ENCODE data around the gene SNTA1.
A peak's percentile ranks its signal among the peaks of the same experiment; 100 is the strongest.
"Not testable (repeated sequence)": the region's sequence is repeated elsewhere in the genome, so short reads cannot be mapped to it uniquely, and the experiment has no call there.

The SNTA1 gene

DNA sequence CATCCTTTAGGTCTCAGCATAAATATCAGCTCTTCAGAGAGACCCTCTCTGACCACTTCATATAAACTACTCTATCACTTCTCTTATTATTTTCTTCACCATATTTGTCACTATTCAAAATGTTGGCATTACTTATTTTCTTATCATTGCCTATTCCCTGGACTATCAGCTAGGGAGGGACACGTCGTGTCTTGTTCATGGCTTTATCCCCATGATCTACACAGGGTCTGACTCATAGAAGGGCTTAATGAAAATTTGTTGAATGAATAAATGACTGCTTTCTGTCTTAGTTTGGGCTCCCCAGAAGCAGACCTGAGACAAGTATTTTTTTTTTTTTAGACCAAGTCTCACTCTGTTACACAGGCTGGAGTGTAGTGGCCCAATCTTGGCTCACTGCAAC is 39.3 kb downstream of the SNTA1 start:
- H3K4me3 ChIP-seq (ENCODE audit: low read length), result no peak overlapping the region
- no peak for DNase-seq (ENCODE audit: low read depth, low spot score)

DNA sequence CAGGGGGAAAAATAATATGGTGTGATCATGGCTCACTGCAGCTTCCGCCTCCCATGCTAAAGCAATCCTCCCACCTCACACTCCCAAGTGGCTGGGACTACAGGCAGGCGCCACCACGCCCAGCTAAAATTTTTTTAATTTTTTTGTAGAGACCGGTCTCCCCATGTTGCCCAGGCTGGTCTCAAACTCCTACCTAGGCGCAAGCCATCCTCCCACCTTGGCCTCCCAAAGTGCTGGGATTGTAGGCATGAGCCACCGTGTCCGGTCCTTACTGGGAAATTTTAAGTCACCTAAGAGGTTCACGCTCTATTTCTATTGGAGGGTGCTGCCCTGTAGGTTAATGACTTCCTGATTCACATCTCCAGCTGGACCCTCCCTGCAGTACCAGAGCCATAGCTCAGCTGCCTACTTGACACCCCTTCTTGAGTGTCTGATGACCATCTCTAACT is 41.6 kb downstream of the SNTA1 start:
- DNase-seq (ENCODE audit: low read depth, low spot score), result no peak
- H3K4me3 ChIP-seq (ENCODE audit: low read length), result peak overlapping the region; percentile 100

DNA sequence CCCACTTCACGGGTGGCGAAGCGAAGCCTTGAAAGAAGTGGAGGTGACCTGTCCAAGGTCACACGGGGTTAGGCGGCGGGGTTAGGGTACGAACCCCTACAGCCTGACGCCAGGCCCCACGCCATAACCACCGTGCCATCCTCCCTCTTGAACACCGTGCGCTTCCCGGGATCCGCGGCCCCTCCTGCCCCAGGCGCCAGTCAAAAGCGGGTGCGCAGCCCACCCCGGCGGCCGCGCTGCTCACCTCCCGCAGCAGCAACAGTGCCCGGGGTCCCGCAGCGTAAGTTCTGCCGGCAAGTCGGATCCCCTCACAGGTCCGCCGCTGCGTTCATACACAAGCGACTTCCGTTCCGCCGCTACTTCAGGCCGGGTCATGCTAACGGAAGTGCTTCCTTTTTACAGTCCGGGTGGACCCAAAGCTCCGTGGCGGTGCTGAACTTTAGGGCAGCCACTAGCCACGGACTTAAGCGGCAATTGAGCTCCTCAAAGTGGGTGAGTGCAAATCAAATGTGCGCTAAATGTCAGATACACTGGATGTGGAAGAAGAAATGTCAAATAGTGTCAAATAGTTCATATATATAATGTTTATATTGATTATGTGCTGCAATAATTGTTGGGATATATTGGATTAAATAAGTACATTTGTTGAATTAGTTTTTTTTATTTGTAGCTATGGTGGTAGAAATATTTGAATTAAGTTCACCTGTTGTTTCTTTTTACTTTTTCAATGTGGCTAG is 42.2 kb downstream of the SNTA1 start, which contains the start of gene CDK5RAP1:
CDK5RAP1 (minus strand) TSS at position 336 of the 737 bp plus-strand sequence. CDS start 4,455 bp downstream, outside the sequence.
- DNase-seq (ENCODE audit: low read depth, low spot score), result peak; percentile 90
- H3K4me3 ChIP-seq (ENCODE audit: low read length), result peak within 1 kb of the TSS; percentile 100

DNA sequence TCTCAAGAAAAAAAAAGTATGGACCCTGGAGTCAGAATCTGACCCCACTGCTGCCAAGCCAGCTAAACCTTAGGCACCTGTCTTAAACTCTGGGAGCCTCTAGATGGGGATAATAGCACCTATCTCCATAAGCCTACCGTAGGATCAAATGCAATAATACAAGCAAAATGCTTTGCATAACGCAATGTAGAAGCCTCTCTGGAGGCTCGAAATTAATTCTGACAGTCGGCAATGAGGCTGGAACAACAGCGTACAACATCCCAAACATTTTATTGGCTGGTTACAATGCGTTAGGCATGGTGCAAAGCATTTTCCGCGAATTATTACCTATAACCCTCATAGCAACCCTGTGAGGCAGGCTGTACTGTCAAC is 42.8 kb downstream of the SNTA1 start:
- H3K4me3 ChIP-seq (ENCODE audit: low read length), result peak overlapping the region; percentile 100
- no peak for DNase-seq (ENCODE audit: low read depth, low spot score)

DNA sequence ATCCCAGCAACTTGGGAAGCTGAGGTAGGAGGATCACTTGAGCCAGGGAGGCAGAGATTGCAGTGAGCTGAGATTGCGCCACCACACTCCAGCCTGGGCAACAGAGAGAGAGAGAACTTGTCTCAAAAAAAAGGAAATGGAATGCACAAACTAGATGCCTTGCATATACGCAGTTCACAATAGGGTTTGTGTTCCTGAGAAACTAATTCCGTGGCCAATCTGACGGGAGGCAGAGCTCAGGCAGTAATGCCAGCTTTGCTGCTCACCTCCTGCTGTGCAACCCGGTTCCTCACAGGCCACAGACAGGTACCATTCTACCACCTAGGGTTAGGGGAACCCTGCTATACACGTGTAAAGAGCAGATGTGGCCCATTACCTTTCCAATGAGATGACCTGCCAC is 43.6 kb downstream of the SNTA1 start:
- peak overlapping the region; percentile 100 for H3K4me3 ChIP-seq (ENCODE audit: low read length)
- DNase-seq (ENCODE audit: low read depth, low spot score), result no peak

DNA sequence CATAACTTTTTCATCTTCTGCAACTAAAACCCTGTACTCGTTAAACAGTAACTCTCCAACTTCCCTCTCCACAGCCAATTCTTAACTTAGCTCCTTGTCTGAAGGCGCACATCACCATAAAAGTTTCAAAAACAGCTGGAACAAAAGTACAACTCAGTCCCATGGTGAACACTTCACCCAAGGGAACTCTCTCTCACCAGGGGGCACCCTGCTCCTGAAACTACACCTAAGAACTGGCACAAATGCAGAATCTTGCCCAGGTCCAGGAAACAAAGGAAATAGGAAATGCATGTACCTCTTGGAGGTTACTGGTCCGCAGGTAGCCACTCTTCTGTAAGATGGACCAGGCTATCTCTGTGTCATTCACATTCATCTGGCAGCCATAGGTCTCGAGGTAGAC is 48.8 kb downstream of the SNTA1 start:
- no peak for DNase-seq (ENCODE audit: low read depth, low spot score)
- no peak overlapping the region for H3K4me3 ChIP-seq (ENCODE audit: low read length)

DNA sequence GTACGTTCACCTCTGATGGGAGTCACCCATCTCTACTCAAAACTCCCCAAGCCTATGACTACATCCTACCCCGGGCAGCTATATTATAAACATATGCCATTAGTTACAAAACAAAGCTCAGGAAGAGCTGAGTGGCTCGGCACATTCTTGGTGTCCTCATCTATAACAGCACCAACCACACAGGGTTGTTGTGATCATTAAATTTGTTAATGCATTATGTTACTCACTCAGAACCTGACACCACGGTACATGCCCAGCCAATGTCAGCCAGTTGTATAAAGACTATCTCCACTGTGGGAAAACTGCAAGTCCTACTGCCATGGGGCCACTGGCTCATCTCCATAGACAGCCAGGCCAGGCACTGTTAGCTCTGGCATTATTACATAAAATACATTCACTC is 50.0 kb downstream of the SNTA1 start:
- no peak overlapping the region for H3K4me3 ChIP-seq (ENCODE audit: low read length)
- DNase-seq (ENCODE audit: low read depth, low spot score), result no peak

DNA sequence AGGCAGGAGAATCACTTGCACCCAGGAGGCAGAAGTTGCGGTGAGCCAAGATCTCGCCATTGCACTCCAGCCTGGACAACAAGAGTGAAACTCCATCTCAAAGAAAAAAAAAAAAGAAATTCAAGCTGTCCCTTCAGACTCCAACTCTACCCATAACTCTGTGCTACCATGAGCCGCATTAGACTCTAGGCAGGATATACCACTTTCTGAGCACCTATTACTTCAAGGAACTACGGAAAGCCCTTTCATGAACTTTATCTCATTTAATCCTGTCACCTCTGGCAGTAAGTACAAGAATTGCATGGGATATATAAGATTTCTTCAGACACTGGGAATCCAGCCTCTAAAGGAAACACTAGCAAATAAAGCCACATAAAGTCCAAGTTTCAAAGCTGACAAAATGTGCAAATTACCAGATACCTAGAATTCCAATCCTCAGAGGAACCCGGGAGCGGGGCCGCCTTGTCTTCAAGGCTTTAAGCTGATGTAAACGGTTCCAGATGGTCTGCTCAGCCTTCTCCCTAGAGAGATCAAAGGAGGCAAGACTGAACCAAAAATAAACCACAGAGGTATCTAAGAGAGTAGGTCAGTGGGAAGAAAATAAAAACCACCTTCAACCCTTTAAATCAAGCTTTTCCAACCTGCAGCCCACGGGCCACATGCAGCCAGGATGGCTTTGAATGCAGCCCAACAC is 51.7 kb downstream of the SNTA1 start:
- no peak for DNase-seq (ENCODE audit: low read depth, low spot score)
- no peak overlapping the region for H3K4me3 ChIP-seq (ENCODE audit: low read length)

DNA sequence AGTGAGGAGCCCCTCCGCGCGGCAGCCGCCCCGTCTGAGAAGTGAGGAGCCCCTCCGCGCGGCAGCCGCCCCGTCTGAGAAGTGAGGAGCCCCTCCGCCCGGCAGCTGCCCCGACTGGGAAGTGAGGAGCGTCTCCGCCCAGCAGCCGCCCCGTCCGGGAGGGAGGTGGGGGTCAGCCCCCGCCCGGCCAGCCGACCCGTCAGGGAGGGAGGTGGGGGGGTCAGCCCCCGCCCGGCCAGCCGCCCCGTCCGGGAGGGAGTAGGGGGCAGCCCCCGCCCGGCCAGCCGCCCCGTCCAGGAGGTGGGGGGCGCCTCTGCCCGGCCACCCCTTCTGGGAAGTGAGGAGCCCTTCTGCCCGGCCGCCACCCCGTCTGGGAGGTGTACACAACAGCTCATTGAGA is 54.2 kb downstream of the SNTA1 start:
- not testable (repeated sequence) for DNase-seq (ENCODE audit: low read depth, low spot score)

DNA sequence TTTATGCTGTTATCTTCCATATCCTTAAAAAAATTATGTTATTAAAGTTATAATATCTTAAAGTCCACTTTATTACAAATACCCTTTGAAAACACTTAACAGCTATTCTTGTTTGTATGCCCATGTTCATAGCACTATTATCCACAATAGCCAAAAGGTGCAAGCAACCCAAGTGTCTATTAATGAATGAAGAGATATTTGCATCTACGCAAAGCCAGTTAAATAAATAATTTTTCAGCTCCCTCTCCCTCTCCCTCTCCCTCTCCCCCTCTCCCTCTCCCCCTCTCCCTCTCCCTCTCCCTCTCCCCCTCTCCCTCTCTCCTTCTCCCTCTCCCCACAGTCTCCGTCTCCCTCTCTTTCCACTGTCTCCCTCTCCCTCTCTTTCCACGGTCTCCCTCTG is 55.3 kb downstream of the SNTA1 start:
- DNase-seq (ENCODE audit: low read depth, low spot score), result no peak
- H3K4me3 ChIP-seq (ENCODE audit: low read length), result no peak overlapping the region

More for the DNA sequence above, 54.2 kb downstream of the SNTA1 start:
- not testable (repeated sequence) for H3K4me3 ChIP-seq (ENCODE audit: low read length)

DNA sequence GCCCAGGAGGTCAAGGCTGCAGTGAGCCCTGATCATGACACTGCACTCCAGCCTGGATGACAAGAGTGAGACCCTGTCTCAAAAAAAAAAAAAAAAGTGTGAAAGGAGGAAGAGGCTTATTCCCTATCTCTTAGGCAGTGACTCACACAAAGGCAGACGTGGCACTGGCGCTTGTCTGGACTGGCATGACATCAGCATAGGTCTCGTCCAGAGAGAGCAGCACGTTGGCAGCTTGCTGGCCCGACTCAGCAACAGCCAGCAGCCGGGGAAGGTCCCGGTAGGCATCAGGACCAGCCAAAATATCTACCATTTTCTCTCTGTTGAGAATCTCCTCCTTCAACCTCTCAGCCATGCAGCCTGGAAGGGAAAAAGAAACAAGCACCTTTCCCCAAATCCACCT is 56.4 kb downstream of the SNTA1 start:
- H3K4me3 ChIP-seq (ENCODE audit: low read length), result no peak overlapping the region
- DNase-seq (ENCODE audit: low read depth, low spot score), result no peak

DNA sequence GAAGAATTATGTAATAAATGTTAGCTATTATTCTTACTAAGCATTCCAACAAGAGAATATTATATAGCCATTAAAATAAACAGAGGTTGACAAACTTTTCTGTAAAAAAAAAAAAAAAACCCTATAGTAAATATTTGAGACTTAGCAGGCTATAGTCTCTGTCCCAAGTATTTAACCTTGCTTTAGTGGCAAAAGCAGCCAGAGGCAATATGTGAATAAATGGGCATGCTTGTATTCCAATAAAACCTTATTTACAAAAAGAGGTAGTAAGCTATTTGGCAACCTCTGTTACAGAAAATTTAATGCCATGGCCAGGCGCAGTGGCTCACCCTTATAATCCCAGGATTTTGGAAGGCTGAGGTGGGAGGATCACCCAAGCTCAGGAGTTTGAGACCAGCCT is 56.9 kb downstream of the SNTA1 start:
- no peak for DNase-seq (ENCODE audit: low read depth, low spot score)
- H3K4me3 ChIP-seq (ENCODE audit: low read length), result no peak overlapping the region

DNA sequence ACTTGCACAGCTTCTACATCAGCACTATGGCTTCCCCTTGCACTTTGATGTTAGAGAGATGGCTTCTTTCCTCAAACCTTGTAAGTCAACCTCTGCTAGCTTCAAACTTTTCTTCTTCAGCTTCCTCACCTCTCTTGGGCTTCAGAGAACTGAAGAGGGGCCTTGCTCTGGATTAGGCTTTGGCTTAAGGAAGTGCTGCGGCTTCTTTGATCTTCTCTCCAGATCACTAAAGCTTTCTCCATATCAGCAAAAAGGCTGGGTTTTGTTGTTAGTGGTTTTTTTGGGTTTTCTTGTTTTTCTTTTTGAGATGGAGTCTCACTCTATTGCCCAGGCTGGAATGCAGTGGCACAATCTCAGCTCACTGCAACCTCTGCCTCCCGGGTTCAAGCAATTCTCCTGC is 66.2 kb downstream of the SNTA1 start:
- peak; percentile 62 for DNase-seq (ENCODE audit: low read depth, low spot score)
- H3K4me3 ChIP-seq (ENCODE audit: low read length), result no peak overlapping the region

DNA sequence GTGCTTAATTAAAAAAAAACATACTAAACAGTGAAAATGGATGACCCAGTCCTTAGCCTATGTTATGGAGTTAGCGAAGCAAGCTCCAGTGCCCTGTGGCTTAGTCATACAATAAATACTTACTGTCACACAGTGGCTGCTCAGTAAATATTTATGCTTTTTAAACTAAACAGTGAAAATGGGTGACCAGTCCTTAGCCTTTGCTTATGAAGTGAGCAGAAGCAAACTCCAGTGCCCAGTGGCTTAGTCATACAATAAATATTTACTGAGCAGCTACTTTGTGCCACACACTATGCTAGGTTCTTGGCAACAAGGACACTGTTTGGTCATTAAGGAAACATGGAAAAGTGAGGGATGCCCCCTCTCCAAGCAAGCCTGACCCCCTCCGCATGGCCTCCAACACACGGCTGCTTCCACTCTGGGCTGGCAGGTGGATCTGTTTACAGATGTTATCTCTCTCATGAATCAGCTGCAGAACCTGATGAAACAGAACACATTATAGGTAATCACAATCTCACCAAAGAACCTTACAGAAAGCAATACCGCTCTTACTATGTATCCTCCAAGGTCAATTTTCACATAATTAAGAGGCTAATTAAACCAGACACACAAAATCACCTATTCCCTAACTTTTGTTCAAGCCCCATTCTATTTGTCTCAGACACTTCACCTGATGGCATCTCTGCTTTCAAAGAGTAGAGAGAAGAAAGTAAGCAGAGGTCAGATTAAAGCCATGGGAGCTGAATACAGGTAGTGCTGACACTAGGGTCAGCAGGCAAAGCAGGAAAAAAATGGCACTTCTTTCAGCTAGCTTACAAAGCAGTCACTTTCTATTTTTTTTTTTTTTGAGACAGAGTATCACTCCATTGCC is 69.6 kb downstream of the SNTA1 start:
- DNase-seq (ENCODE audit: low read depth, low spot score), result no peak

DNA sequence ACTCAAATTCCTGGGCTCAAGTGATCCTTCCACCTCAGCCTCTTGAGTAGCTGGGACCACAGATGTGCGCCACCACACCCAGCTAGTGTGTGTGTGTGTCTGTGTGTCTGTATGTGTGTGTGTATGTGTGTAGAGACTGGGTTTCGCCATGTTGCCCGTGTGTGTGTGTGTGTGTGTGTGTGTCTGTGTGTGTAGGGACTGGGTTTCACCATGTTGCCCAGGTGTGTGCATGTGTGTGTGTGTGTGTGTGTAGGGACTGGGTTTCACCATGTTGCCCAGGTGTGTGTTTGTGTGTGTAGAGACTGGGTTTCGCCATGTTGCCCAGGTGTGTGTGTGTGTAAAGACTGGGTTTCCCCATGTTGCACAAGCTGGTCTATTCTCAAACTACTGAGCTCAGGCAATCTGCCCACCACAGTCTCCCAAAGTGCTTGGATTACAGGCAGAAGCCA is 70.5 kb downstream of the SNTA1 start:
- no peak for DNase-seq (ENCODE audit: low read depth, low spot score)
- no peak overlapping the region for H3K4me3 ChIP-seq (ENCODE audit: low read length)

More for the DNA sequence above, 69.6 kb downstream of the SNTA1 start:
- no peak overlapping the region for H3K4me3 ChIP-seq (ENCODE audit: low read length)

DNA sequence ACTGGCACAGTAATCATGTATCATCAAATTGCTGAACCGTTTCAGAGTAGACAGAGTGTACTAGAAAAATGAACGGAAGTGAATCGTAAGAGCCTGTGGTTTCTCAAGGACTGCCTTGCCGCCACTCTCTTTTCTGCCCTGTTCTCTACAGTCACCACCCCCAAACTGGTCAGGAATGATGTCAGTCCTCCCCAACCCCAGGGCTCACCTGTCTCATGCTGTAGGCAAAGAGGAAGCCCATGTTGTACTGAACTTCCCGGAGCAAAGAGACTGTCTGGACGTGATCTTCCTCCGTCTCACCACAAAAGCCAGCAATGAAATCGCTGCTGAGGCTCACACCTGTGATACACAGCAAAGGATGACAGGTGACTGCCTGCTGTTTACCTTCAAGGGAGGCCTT is 73.3 kb downstream of the SNTA1 start:
- DNase-seq (ENCODE audit: low read depth, low spot score), result peak; percentile 83
- no peak overlapping the region for H3K4me3 ChIP-seq (ENCODE audit: low read length)

DNA sequence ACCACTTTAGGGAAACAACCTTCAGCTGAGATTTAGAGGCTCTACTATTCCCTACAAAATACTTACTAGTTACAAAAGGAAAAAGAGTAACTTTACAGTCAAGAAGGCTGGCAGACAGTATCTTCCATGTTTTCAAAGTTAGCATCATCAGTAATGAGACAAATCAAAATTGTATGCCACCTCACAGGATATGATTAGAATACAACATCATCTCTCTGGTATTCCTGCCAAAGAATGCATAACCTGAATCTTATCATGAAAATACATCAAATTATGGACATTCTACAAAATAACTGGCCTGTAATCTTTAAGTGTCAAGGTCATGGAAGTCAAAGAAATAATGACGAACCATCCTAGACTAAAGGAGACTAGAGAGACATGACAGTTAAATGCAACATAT is 80.7 kb downstream of the SNTA1 start:
- no peak overlapping the region for H3K4me3 ChIP-seq (ENCODE audit: low read length)
- no peak for DNase-seq (ENCODE audit: low read depth, low spot score)

DNA sequence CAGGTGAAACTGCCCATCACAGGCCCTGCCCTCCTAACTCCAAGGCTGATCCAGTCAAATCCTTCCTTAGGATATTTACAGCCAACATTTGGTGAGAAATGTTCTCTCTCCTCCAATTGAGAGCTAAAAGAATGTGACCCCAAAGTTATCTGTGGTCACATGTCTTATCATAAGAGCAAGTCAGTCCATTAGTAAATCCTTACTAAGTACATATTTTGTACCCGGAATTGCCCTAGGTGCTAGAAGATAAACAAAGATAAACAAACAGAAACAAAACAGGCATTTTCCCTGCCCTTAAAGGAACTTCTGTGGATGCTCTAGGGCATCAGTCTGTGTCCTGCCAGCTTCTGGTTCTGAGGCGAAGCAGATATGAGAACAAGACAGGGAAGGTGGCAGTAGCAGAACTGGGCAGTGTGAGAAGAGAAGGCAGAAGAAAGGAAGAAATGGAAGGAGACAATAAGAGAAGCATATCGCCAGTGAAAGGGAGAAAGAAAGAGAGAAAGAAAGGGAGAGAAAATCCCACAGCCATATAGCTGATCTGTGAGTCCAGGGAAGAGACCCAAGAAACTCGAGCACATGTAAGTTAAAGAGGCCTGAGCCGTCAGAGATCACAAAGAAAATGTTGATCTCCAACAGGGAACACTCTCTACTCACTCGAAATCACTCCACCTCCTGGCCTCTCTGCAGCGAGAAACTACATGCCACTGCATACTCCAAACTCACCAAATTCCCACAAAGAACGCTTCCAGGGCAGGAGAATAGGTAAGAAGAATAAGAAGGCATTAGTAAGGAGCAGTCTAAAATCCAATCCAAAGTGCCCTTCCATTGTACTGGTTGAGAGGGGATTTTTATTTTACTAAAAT is 83.9 kb downstream of the SNTA1 start:
- no peak overlapping the region for H3K4me3 ChIP-seq (ENCODE audit: low read length)
- DNase-seq (ENCODE audit: low read depth, low spot score), result no peak
